Measurements from ENCODE around the gene MYLK.

Gene MYLK

GRCh38 chr3:123693584-123694190 is 190.4 kb downstream of the MYLK start:
- DNase-seq = no peak

- DNase-seq = no peak
Observed at GRCh38 chr3:123692671-123693070, 191.5 kb downstream of the MYLK start.

GRCh38 chr3:123692041-123692440 is 192.1 kb downstream of the MYLK start:
- DNase-seq = no peak

- DNase-seq = no peak
Observed at GRCh38 chr3:123689831-123690230, 194.3 kb downstream of the MYLK start.

- DNase-seq = no peak
Observed at GRCh38 chr3:123688241-123688747, 195.8 kb downstream of the MYLK start.

- DNase-seq = no peak
Observed at GRCh38 chr3:123687286-123687685, 196.8 kb downstream of the MYLK start.

- no peak for DNase-seq
Observed at GRCh38 chr3:123686251-123686650, 197.9 kb downstream of the MYLK start.

GRCh38 chr3:123685780-123686179 is 198.4 kb downstream of the MYLK start:
- DNase-seq = no peak

- no peak for DNase-seq
Observed at GRCh38 chr3:123684636-123685035, 199.5 kb downstream of the MYLK start.

- DNase-seq = no peak
Observed at GRCh38 chr3:123684209-123684608, 199.9 kb downstream of the MYLK start.

GRCh38 chr3:123683505-123684154 is 200.5 kb downstream of the MYLK start:
- DNase-seq = no peak

- no peak for DNase-seq
Observed at GRCh38 chr3:123682781-123683504, 201.2 kb downstream of the MYLK start.

- no peak for DNase-seq
Observed at GRCh38 chr3:123682302-123682701, 201.8 kb downstream of the MYLK start.

GRCh38 chr3:123679712-123680386 is 204.3 kb downstream of the MYLK start:
- no peak for DNase-seq

GRCh38 chr3:123678108-123678511 is 206.0 kb downstream of the MYLK start:
- no peak for DNase-seq

- no peak for DNase-seq
Observed at GRCh38 chr3:123672429-123673146, 211.5 kb downstream of the MYLK start.

GRCh38 chr3:123670743-123671142 is 213.4 kb downstream of the MYLK start:
- DNase-seq = no peak

GRCh38 chr3:123668906-123669305 is 215.2 kb downstream of the MYLK start:
- no peak for DNase-seq

- DNase-seq = no peak
Observed at GRCh38 chr3:123667784-123668183, 216.3 kb downstream of the MYLK start.

GRCh38 chr3:123664753-123665152 is 219.4 kb downstream of the MYLK start:
- DNase-seq = no peak

- no peak for DNase-seq
Observed at GRCh38 chr3:123663977-123664376, 220.2 kb downstream of the MYLK start.

GRCh38 chr3:123661973-123662372 is 222.2 kb downstream of the MYLK start:
- no peak for DNase-seq

GRCh38 chr3:123660900-123661299 is 223.2 kb downstream of the MYLK start:
- no peak for DNase-seq

All from T-helper 2 cell (primary cell).